Bronchial epithelial cell (primary cell): ENCODE results near the gene KRT34. TPM values are rescaled to one million over a fixed set of nuclear protein-coding genes. Genes with fewer than 3 reads are reported as not detected.

Experiments used
- DNase-seq: peaks from one replicate; pipeline ENCODE4 v3.0.0-alpha.2; 2010; ENCODE audit warnings: low read depth
- FAIRE-seq: peaks from 2 replicates; lab custom pipeline; 2011; peaks lifted over from hg19 to GRCh38; lab: Jason Lieb, UNC
- H3K27me3 ChIP-seq: 2 replicates; pipeline ENCODE4 v1.5.1; 2011; ENCODE audit warnings: low read length; ENCODE audit not compliant: control insufficient read depth, insufficient read depth
- H3K36me3 ChIP-seq: 2 replicates; pipeline ENCODE4 v1.5.1; 2011; ENCODE audit warnings: low read length; ENCODE audit not compliant: control insufficient read depth, insufficient read depth
- H3K4me3 ChIP-seq: 2 replicates; pipeline ENCODE4 v1.5.1; 2011; ENCODE audit warnings: mild to moderate bottlenecking, low read depth, low read length, control low read depth
- CTCF ChIP-seq: IDR thresholded peaks from 2 replicates; pipeline ENCODE4 v1.5.1; 2011; ENCODE audit warnings: mild to moderate bottlenecking, moderate library complexity, low read length, control low read depth, inconsistent platforms; ENCODE audit not compliant: insufficient read depth, severe bottlenecking
- total RNA-seq: library from RNA; depleted of rRNA; stranded (reverse); fragments of >200 nt; gene quantifications from 2 replicates; pipeline ENCODE4 v1.2.1, GENCODE V29; 2014

KRT34 gene
- total RNA-seq, 1 donor from 2014 or later, result 0.53 TPM

DNA sequence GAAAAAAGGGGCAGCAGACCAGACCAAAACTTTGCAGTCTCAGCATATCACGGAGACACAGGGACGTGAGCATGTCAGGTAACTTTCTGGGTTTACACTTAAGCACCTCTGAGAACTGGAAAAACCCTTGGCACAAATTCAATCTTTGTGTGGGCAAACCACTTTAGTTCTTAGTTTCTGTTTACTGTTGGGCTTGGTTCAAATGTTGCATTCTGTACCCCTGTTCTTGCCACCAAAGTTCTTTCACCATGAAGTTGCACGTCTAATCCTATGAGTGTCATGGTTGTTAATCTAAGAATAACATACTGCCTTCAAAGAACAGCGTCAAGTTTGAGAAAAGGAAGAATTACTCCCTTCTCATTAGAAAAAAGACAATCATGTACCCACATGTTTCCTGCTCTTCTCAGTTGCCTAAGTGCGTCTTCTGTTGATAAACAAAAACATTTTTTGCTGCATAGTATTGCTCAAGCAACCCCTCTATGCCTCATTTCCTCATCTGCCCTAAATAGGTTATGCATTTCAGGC lies 43.1 kb downstream of the KRT34 start:
- DNase-seq (peak; percentile 97), FAIRE-seq (no peak)
- TF ChIP-seq CTCF, result no peak
- Histone ChIP-seq H3K27me3 (no peaks in the 10 kb centered on the region), H3K4me3 (no peak overlapping the region), H3K36me3 (no peaks in the 10 kb centered on the region)

- H3K4me3 ChIP-seq, result no peak overlapping the region
- no peaks in the 10 kb centered on the region for H3K27me3 ChIP-seq
- no peak for DNase-seq
- no peak for FAIRE-seq
- H3K36me3 ChIP-seq, result no peaks in the 10 kb centered on the region
- no peak for TF ChIP-seq CTCF
Measured at GRCh38 chr17:41335747-41336146, 46.4 kb downstream of the KRT34 start.

DNA sequence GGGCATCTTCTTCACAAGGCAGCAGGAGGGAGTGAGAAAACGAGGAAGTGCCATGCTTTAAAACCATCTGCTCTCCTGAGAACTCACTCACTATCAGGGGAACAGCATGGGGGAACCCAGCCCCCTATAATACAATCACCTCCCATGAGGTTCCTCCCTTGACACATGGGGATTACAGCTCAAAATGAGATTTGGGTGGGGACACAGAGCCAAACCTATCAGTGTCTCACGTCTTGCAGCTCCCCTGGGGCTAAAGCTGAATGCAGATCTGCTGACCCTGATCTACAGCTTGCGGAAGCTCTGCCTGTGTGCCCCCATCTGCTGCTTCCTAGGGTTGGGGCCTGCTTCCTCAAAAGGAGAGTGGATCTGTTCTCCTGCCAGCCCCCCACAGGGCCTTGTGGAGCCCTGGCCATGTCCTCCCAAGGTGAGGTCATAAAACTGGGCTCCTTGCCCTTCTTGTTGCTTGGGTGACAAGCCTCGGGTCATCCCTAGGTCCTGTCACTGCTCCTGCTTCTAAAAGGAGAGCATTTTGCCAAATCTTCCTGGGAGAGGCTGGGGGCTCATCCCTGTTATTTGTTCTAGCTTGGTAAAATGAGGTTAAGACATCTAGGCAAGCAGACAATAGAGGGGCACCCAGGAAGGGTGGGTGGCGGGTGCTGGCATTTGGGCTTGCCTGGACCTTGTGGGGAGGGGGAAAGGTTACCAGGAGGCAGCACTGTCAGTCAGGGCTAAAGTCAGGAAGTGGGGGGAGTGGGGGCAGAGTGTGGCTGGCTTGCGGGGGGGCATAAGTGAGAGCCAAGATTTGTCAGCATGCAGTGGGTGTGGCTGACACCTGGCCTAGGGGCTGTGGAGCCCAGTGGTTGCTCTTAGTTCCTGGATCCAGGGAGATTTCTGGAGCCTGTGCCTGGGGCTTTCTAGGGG lies 47.5 kb downstream of the KRT34 start:
- H3K27me3 ChIP-seq, result no peaks in the 10 kb centered on the region
- FAIRE-seq (no peak), DNase-seq (no peak)
- no peaks in the 10 kb centered on the region for H3K36me3 ChIP-seq
- TF ChIP-seq CTCF, result no peak
- H3K4me3 ChIP-seq, result no peak overlapping the region

DNA sequence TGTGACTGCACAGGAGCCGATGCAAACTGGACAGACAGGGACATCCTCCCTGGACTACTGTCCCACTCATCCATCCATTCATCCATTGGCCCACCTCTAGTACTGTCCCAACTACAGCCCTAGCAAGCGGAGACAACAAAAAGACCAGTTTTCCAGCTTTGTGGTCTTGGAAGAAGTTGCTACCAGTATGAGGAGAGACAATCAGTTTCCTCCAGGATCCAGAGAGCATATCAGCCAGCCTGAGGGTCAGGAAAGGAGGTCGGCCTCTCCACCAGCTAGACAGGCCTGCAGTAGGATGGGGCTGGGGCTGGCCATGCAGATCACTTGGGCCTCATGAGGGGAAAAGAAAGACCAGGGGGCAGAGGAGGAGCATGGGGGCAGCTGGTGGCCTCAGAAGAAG lies 48.3 kb downstream of the KRT34 start:
- no peak for FAIRE-seq

DNA sequence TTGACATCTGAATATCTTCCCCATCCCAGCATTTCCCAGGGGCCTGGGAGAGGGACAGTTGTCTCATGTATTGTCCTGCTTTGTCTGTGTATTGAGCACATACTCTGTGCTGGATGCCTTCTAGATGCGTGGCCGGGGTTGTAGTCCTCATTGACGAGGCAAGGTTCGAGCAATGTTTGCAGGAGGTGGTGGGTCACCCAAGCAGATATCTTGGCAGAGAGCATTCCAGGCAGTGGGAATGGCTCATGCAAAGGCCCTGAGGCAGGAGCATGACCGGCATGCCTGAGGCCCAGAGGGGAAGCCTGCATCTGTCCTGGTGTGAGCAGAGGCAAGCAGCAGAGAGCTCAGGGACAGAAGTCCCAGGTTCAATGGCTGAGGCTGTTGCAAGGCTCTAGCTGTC lies 49.0 kb downstream of the KRT34 start:
- DNase-seq (no peak), FAIRE-seq (no peak)
- Histone ChIP-seq H3K36me3 (no peaks in the 10 kb centered on the region), H3K4me3 (no peak overlapping the region), H3K27me3 (no peaks in the 10 kb centered on the region)
- no peak for TF ChIP-seq CTCF

More for the DNA sequence above, 48.3 kb downstream of the KRT34 start:
- no peak overlapping the region for H3K4me3 ChIP-seq
- TF ChIP-seq CTCF, result no peak
- no peak for DNase-seq
- no peaks in the 10 kb centered on the region for H3K27me3 ChIP-seq
- no peaks in the 10 kb centered on the region for H3K36me3 ChIP-seq
